PFSK-1 (cell line): Measurements from ENCODE around the gene B3GALT6.

ENCODE experiments used
- FOXP2 ChIP-seq: optimal IDR thresholded peaks from 2 replicates; pipeline ENCODE3; 2011; ENCODE audit warnings: borderline replicate concordance, control low read depth, inconsistent platforms; ENCODE audit not compliant: insufficient read depth; ENCODE audit errors: extremely low read length, extremely low read depth
- POLR2AphosphoS5 ChIP-seq: IDR thresholded peaks from 2 replicates; pipeline ENCODE4 v1.6.1; 2012; ENCODE audit warnings: low read depth, mild to moderate bottlenecking, control low read depth, low read length, moderate library complexity
- SIN3A ChIP-seq: IDR thresholded peaks from 2 replicates; pipeline ENCODE4 v1.6.1; 2012; ENCODE audit warnings: mild to moderate bottlenecking, low read length, moderate library complexity, borderline replicate concordance; ENCODE audit not compliant: insufficient read depth
- TAF1 ChIP-seq: IDR thresholded peaks from 2 replicates; pipeline ENCODE4 v1.6.1; 2012; ENCODE audit warnings: low read length, control low read depth, borderline replicate concordance; ENCODE audit not compliant: insufficient read depth
- TF ChIP-seq, protein P1 (sequence below), 2 experiments: IDR thresholded peaks; 2 replicates each; pipeline versions ENCODE4 v1.6.1 to v1.8.0; 2011 to 2012; ENCODE audit warnings: low read depth in 2 of 2, low read length in 2 of 2, control low read depth in 1 of 2, inconsistent platforms in 1 of 2, mild to moderate bottlenecking in 1 of 2, moderate library complexity in 1 of 2; ENCODE audit not compliant: insufficient read depth in 1 of 2

B3GALT6 gene

DNA sequence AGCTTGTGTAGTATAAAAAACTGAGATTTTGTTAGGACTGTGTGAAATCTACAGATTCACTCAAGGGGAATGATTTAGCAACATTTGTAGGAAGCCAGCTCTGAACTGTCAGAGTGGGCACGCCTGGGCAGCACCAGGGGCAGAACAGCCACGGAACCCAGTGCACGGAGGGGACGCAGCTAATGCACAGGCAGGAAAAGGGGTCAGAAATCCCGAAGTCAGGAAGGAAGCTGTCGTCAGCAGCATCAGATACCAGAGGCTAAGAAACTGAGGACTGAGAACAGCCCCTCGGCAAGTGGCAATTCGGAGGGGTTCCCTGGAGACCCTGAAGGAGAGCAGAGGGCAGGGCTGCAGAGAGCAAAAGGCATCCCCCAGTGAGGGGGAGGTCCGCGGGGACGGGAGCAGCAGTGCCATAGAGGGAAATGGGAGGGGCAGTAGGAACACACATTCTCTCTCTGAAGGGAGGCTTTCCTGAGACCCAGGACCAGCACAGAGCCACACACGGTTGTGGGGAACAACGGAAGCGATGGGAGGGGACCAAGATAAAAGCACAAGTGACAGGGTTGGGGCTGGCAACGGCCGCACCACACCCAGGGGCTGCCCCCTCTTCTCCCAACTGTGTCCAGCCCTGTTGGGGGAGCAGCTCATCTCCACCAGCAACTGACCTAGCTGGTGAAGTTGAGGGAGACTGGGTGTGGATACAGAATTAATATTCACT is 29.0 kb downstream of the B3GALT6 start:
- TF ChIP-seq FOXP2 = no peak
- TF ChIP-seq SIN3A = no peak
- TF ChIP-seq POLR2AphosphoS5 = no peak
- no peak for TF ChIP-seq TAF1
- TF ChIP-seq, protein P1, sequence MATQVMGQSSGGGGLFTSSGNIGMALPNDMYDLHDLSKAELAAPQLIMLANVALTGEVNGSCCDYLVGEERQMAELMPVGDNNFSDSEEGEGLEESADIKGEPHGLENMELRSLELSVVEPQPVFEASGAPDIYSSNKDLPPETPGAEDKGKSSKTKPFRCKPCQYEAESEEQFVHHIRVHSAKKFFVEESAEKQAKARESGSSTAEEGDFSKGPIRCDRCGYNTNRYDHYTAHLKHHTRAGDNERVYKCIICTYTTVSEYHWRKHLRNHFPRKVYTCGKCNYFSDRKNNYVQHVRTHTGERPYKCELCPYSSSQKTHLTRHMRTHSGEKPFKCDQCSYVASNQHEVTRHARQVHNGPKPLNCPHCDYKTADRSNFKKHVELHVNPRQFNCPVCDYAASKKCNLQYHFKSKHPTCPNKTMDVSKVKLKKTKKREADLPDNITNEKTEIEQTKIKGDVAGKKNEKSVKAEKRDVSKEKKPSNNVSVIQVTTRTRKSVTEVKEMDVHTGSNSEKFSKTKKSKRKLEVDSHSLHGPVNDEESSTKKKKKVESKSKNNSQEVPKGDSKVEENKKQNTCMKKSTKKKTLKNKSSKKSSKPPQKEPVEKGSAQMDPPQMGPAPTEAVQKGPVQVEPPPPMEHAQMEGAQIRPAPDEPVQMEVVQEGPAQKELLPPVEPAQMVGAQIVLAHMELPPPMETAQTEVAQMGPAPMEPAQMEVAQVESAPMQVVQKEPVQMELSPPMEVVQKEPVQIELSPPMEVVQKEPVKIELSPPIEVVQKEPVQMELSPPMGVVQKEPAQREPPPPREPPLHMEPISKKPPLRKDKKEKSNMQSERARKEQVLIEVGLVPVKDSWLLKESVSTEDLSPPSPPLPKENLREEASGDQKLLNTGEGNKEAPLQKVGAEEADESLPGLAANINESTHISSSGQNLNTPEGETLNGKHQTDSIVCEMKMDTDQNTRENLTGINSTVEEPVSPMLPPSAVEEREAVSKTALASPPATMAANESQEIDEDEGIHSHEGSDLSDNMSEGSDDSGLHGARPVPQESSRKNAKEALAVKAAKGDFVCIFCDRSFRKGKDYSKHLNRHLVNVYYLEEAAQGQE (IDR thresholded peaks at IDR 0.05; ENCODE audit: insufficient read depth in 1 of 2, low read depth in 2 of 2, low read length in 2 of 2) = no peak

DNA sequence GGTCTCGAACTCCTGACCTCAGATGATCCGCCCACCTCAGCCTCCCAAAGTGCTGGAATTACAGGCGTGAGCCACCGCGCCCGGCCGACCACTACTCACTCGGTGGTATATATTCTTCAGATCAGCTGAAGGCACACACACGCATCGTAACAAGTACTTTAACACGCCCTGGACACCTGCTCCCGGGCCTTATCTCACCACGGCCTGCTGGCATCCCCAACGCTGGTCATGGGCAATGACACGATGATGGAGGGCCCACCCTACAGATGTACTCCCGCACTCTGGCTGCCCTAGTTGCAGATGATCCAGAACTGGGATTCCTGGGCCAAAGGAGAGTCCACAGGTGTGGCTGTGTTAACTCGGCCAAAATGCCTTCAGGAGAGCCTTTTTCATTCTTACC is 30.0 kb downstream of the B3GALT6 start:
- TF ChIP-seq, protein P1 (IDR thresholded peaks at IDR 0.05; ENCODE audit: insufficient read depth in 1 of 2, low read depth in 2 of 2, low read length in 2 of 2) = no peak
- no peak for TF ChIP-seq SIN3A
- no peak for TF ChIP-seq FOXP2
- TF ChIP-seq TAF1 = no peak
- no peak for TF ChIP-seq POLR2AphosphoS5

DNA sequence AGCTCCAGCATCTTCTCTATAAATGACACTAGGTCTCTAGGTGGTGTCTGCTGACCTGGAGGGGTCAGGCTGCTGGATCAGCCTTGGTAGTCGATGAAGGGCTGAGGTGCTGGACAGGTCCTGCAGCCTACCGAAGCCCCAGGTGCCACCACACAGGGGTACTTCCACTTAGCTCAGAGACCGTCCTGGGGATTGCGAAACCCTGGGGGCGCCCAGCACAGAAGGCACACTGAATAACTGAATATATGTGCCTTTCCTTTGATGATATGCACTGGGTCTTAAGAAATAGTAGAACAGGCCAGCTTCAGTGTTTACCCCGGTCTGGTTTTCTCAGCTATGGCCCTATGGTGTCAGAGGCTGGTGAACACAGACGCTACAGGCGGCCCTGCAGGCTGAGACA is 30.7 kb downstream of the B3GALT6 start:
- TF ChIP-seq POLR2AphosphoS5 = no peak
- TF ChIP-seq TAF1 = no peak
- no peak for TF ChIP-seq SIN3A

DNA sequence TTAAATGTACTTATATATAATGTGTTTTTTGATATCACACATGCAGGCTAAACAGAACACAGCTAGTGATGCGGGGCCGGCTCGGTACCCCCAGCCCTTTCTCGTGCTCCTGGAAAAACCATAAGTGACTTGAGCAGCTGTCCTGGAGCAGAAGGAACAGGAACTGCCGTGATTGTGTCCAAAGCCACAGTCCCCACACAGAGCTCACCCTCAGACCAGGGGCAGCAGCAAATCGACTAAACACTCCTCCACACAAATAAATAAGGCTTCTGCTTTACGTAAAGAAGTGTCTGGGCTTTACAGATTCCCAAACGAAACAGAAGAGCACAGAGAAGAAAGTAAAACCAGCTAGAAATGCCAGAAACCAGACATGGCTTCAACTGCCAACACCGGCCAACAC is 32.0 kb downstream of the B3GALT6 start:
- TF ChIP-seq POLR2AphosphoS5 = no peak
- TF ChIP-seq TAF1 = no peak
- no peak for TF ChIP-seq FOXP2
- TF ChIP-seq, protein P1 (IDR thresholded peaks at IDR 0.05; ENCODE audit: insufficient read depth in 1 of 2, low read depth in 2 of 2, low read length in 2 of 2) = no peak
- TF ChIP-seq SIN3A = no peak

DNA sequence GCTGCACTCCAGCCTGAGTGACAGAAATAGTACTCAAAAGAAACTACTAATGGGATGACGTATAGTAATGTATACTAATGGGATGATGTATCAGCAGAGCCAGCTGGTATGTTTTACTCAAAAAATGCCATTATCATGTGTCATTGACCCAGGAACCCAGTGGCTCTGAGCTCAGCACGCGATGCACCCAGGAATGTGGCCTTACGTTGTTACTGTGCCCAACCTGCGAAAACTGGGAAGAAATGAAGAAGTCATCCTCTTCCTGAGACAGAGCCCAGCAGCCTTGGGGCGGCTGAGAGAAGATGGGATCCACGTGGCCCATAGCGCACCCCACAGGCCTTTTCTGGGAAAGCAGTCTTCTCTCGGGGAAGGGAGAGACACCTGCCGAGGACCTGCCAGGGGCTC is 32.8 kb downstream of the B3GALT6 start:
- TF ChIP-seq SIN3A (no peak), FOXP2 (no peak), POLR2AphosphoS5 (no peak), TAF1 (no peak)
- TF ChIP-seq, protein P1 (IDR thresholded peaks at IDR 0.05; ENCODE audit: insufficient read depth in 1 of 2, low read depth in 2 of 2, low read length in 2 of 2) = no peak
